ENCODE results near the gene TSPAN17.

DNA sequence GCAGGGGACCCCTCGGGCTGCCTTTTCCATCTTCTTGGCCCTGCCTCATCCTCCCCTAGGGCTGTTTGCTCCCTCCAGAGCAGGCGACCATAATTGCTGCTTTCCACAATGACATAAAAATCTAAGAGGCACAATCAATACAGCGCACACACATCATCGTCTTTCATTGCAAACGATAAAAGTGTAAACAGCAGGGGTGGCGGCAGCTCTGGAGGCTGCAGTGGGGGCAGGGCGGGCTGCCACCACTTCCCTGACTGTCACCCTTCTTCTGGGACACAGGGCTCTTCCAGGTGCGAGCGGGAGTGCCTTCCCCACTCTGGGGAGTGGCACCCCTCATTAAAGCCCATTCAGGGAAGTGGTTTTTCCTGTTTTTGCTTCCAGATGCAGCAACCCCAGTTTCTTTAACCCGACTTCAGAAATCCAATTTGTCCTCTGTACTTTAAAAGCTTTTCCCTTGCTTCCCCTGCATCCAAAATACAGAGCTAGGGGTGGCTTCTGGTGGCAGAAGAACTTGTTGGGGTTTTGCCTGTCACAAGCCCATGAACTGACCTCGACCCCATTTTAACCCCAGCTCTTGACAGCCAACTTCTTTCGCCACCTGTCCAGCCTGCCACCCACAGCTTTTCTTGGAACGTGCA lies 45.7 kb downstream of the TSPAN17 start:
- TF ChIP-seq, protein P1, sequence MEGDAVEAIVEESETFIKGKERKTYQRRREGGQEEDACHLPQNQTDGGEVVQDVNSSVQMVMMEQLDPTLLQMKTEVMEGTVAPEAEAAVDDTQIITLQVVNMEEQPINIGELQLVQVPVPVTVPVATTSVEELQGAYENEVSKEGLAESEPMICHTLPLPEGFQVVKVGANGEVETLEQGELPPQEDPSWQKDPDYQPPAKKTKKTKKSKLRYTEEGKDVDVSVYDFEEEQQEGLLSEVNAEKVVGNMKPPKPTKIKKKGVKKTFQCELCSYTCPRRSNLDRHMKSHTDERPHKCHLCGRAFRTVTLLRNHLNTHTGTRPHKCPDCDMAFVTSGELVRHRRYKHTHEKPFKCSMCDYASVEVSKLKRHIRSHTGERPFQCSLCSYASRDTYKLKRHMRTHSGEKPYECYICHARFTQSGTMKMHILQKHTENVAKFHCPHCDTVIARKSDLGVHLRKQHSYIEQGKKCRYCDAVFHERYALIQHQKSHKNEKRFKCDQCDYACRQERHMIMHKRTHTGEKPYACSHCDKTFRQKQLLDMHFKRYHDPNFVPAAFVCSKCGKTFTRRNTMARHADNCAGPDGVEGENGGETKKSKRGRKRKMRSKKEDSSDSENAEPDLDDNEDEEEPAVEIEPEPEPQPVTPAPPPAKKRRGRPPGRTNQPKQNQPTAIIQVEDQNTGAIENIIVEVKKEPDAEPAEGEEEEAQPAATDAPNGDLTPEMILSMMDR (IDR thresholded peaks at IDR 0.05) = no peak
- no peak for TF ChIP-seq POLR2A (IDR thresholded peaks at IDR 0.05)
